PC-3 (cell line): ENCODE data around the gene CP. TPM values are rescaled to one million over a fixed set of nuclear protein-coding genes. Genes with fewer than 3 reads are reported as not detected.

Source experiments
- ATAC-seq: fragments of 200-7000 bp; cut with Tn5 transposase; 2 replicates; pipeline ENCODE4 v1.9.1; 2020; ENCODE audit warnings: mild to moderate bottlenecking, moderate library complexity
- BruUV-seq: library from RNA; stranded (reverse); fragments of 400-500 nt; replicated peaks from 2 replicates; lab custom pipeline; 2021; lab: Mats Ljungman, UMichigan
- CTCF ChIA-PET: fragments of 300-600 bp; sonication (Branson Sonifier 250); formaldehyde crosslinking; loops from one replicate; lab custom pipeline; 2022; ENCODE audit warnings: antibody characterized with exemption; lab: Charles Lee
- POLR2A ChIA-PET: fragments of 300-600 bp; sonication (Branson Sonifier 250); formaldehyde crosslinking; loops from one replicate; lab custom pipeline; 2022; ENCODE audit warnings: antibody characterized with exemption; ENCODE audit not compliant: unreplicated experiment; lab: Charles Lee
- DNase-seq: peaks from one replicate; pipeline ENCODE4 v3.0.0-alpha.2; 2015
- H2AFZ ChIP-seq: fragments of 300-600 bp; sonication (generic); 2 replicates; pipeline ENCODE4 v1.6.0; 2016; ENCODE audit warnings: antibody characterized with exemption, low read length
- H3F3A ChIP-seq: fragments of 300-600 bp; sonication (generic); one replicate; pipeline ENCODE4 v1.6.0; 2017; ENCODE audit warnings: antibody characterized with exemption, low read length, control low read depth, mild to moderate bottlenecking; ENCODE audit not compliant: unreplicated experiment
- H3K27ac ChIP-seq: fragments of 300-600 bp; sonication (generic); 2 replicates; pipeline ENCODE4 v1.5.1; 2016; ENCODE audit warnings: mild to moderate bottlenecking, low read length
- H3K27me3 ChIP-seq: fragments of 300-600 bp; sonication (generic); 2 replicates; pipeline ENCODE4 v1.6.1; 2016; ENCODE audit warnings: low read length, mixed read lengths
- H3K36me3 ChIP-seq: fragments of 300-600 bp; sonication (generic); 2 replicates; pipeline ENCODE4 v1.6.1; 2016; ENCODE audit warnings: low read depth, mixed run types, low read length, mixed read lengths
- H3K4me1 ChIP-seq: fragments of 300-600 bp; sonication (generic); 2 replicates; pipeline ENCODE4 v1.5.1; 2016; ENCODE audit warnings: low read length; ENCODE audit not compliant: insufficient read depth
- H3K4me2 ChIP-seq: fragments of 300-600 bp; sonication (generic); 2 replicates; pipeline ENCODE4 v1.6.0; 2016; ENCODE audit warnings: low read length
- H3K4me3 ChIP-seq: fragments of 300-600 bp; sonication (generic); 2 replicates; pipeline ENCODE4 v1.5.1; 2016; ENCODE audit warnings: mild to moderate bottlenecking, low read length, mixed read lengths
- H3K79me2 ChIP-seq: fragments of 300-600 bp; sonication (generic); 2 replicates; pipeline ENCODE4 v1.6.1; 2017; ENCODE audit warnings: low read length, mixed read lengths
- H3K9ac ChIP-seq: fragments of 300-600 bp; sonication (generic); 2 replicates; pipeline ENCODE4 v1.6.0; 2016; ENCODE audit warnings: mild to moderate bottlenecking, low read length
- H3K9me2 ChIP-seq: fragments of 300-600 bp; sonication (generic); replicated peaks from 2 replicates; pipeline ENCODE4 v1.6.1; 2016; ENCODE audit warnings: mixed run types, low read length, mixed read lengths
- H3K9me3 ChIP-seq: fragments of 300-600 bp; sonication (generic); 2 replicates; pipeline ENCODE4 v1.6.1; 2016; ENCODE audit warnings: low read length, mixed read lengths
- H4K20me1 ChIP-seq: fragments of 300-600 bp; sonication (generic); 2 replicates; pipeline ENCODE4 v1.6.1; 2016; ENCODE audit warnings: low read length, mixed read lengths
- CTCF ChIP-seq: fragments of 300-600 bp; sonication (generic); conservative IDR thresholded peaks from 2 replicates; pipeline ENCODE4 v1.5.1; 2017; ENCODE audit warnings: antibody characterized with exemption, low read depth, mild to moderate bottlenecking, low read length
- EZH2 ChIP-seq: fragments of 300-600 bp; sonication (generic); IDR thresholded peaks from one replicate; pipeline ENCODE4 v1.6.1; 2017; ENCODE audit warnings: antibody characterized with exemption, mild to moderate bottlenecking, low read length; ENCODE audit not compliant: unreplicated experiment
- EZH2phosphoT487 ChIP-seq: fragments of 300-600 bp; sonication (generic); IDR thresholded peaks from 2 replicates; pipeline ENCODE4 v1.6.1; 2018; ENCODE audit warnings: mild to moderate bottlenecking, antibody characterized with exemption, low read length, borderline replicate concordance
- intact Hi-C: fragments of 100-400 bp; cut with micrococcal nuclease; formaldehyde crosslinking; loops from 2 replicates; pipeline ENCODE4 v1.9.0; 2023
- total RNA-seq: library from RNA; depleted of rRNA; stranded (reverse); fragments of >200 nt; gene quantifications from 2 replicates; pipeline ENCODE4 v1.2.3, GENCODE V29; 2014

Gene CP
- total RNA-seq, 1 experiment from 2014 or later: 0.04 TPM

GRCh38 chr3:149231871-149232270, 10.2 kb upstream of the CP start:
- Histone ChIP-seq H2AFZ (no peak overlapping the region), H3K9ac (no peak overlapping the region), H4K20me1 (no peaks in the 10 kb centered on the region), H3K4me3 (no peak overlapping the region), H3K27me3 (no peaks in the 10 kb centered on the region), H3K4me2 (no peak overlapping the region), H3K9me3 (no peaks in the 10 kb centered on the region), H3K27ac (no peak overlapping the region), H3K36me3 (no peaks in the 10 kb centered on the region), H3K4me1 (no peaks in the 10 kb centered on the region), H3K79me2 (no peaks in the 10 kb centered on the region), H3K9me2 (no peaks in the 10 kb centered on the region), H3F3A (no peaks in the 10 kb centered on the region)
- CTCF ChIA-PET: no interaction called here
- no peak for ATAC-seq
- TF ChIP-seq CTCF: no peak
- TF ChIP-seq EZH2: no peak
- no peak for TF ChIP-seq EZH2phosphoT487
- intact Hi-C loops: no loop called here
- POLR2A ChIA-PET: no interaction called here
- BruUV-seq: no TSS peak
- DNase-seq: no peak

- CTCF ChIA-PET: no interaction called here
- BruUV-seq: no TSS peak
These were observed 6.1 kb upstream of the CP start for GRCh38 chr3:149227591-149228268.

More at GRCh38 chr3:149227591-149228268, 6.1 kb upstream of the CP start:
- Histone ChIP-seq H3K36me3 (no peaks in the 10 kb centered on the region), H3K9me2 (no peaks in the 10 kb centered on the region), H3K4me2 (no peak overlapping the region), H3K9me3 (no peaks in the 10 kb centered on the region), H2AFZ (no peak overlapping the region), H3K4me1 (peaks cover 11% of the 10 kb centered on the region), H4K20me1 (no peaks in the 10 kb centered on the region), H3K4me3 (no peak overlapping the region), H3K79me2 (no peaks in the 10 kb centered on the region), H3F3A (no peaks in the 10 kb centered on the region), H3K27ac (no peak overlapping the region), H3K27me3 (no peaks in the 10 kb centered on the region), H3K9ac (no peak overlapping the region)
- POLR2A ChIA-PET: no interaction called here
- no peak for TF ChIP-seq CTCF
- TF ChIP-seq EZH2: no peak
- TF ChIP-seq EZH2phosphoT487: no peak
- ATAC-seq (no peak), DNase-seq (no peak)
- intact Hi-C loops: no loop called here
